HG03280 (cell line): ENCODE data around the gene YIPF4.
"Not testable (repeated sequence)": the region's sequence is repeated elsewhere in the genome, so short reads cannot be mapped to it uniquely, and the experiment has no call there.

ENCODE experiments used
- ATAC-seq: cut with Tn5 transposase; IDR thresholded peaks from one replicate; pipeline ENCODE4 v1.9.1; 2021; ENCODE audit warnings: mild to moderate bottlenecking, moderate library complexity; ENCODE audit not compliant: unreplicated experiment

The YIPF4 gene

GRCh38 chr2:32364290-32364689 lies 86.6 kb downstream of the YIPF4 start:
- not testable (repeated sequence) for ATAC-seq

- not testable (repeated sequence) for ATAC-seq
Observed at GRCh38 chr2:32365679-32366078, 88.0 kb downstream of the YIPF4 start.
